Naive B cell (primary cell): ENCODE measurements around the gene THAP8. TPM values are rescaled to one million over a fixed set of nuclear protein-coding genes. Genes with fewer than 3 reads are reported as not detected.

Experiments
- ATAC-seq, 2 donors: fragments of 150-1000 bp; cut with Tn5 transposase; 2 replicates each; pipeline ENCODE4 v1.10.0; 2021; ENCODE audit warnings: low read depth in 2 of 2, mild to moderate bottlenecking in 2 of 2, moderate library complexity in 2 of 2
- DNase-seq: peaks from one replicate; pipeline ENCODE4 v3.0.0; 2022
- H3K27ac Mint-ChIP-seq, 6 donors: one replicate each; pipeline ENCODE4 v1.8.0; 2020 to 2022; ENCODE audit warnings: mild to moderate bottlenecking in 6 of 6, mixed read lengths in 6 of 6, moderate library complexity in 5 of 6, inconsistent platforms in 2 of 6
- H3K27me3 Mint-ChIP-seq, 3 donors: one replicate each; pipeline ENCODE4 v1.8.0; 2021 to 2022; ENCODE audit warnings: mixed read lengths in 3 of 3, mild to moderate bottlenecking in 1 of 3
- H3K36me3 Mint-ChIP-seq, 2 donors: one replicate each; pipeline ENCODE4 v1.8.0; 2020 to 2022; ENCODE audit warnings: mixed read lengths in 2 of 2, inconsistent platforms in 1 of 2, mild to moderate bottlenecking in 1 of 2
- H3K4me1 Mint-ChIP-seq, 3 donors: one replicate each; pipeline ENCODE4 v1.8.0; 2020 to 2022; ENCODE audit warnings: mixed read lengths in 3 of 3, inconsistent platforms in 1 of 3, mild to moderate bottlenecking in 1 of 3, moderate library complexity in 1 of 3
- H3K4me3 Mint-ChIP-seq, 8 donors: one replicate each; pipeline ENCODE4 v1.8.0; 2020 to 2022; ENCODE audit warnings: mild to moderate bottlenecking in 8 of 8, mixed read lengths in 8 of 8, moderate library complexity in 8 of 8, inconsistent platforms in 2 of 8
- H3K9me3 Mint-ChIP-seq, 7 donors: one replicate each; pipeline ENCODE4 v1.8.0; 2020 to 2022; ENCODE audit warnings: mixed read lengths in 7 of 7, mild to moderate bottlenecking in 5 of 7, inconsistent platforms in 2 of 7, moderate library complexity in 1 of 7
- polyA plus RNA-seq, 6 donors: library from polyadenylated mRNA; unstranded; fragments of 300-500 nt; fragmentation: Illumina TruSeq; gene quantifications; one replicate each; pipeline ENCODE4 v1.2.3, GENCODE V29; 2021; ENCODE audit warnings: low read depth in 6 of 6

THAP8 gene
- polyA plus RNA-seq: 1 to 10 TPM; 1.4 to 7.3 (median 3.6) TPM

- no peaks in the 10 kb centered on the region for H3K36me3 Mint-ChIP-seq
- peak; percentile 100 for DNase-seq
- peak; percentile 80 to 82 for ATAC-seq
- no peaks in the 10 kb centered on the region for H3K9me3 Mint-ChIP-seq
- H3K4me1 Mint-ChIP-seq: peaks cover 15 to 35% (median 26%) of the 10 kb centered on the region in 3 donors
- H3K4me3 Mint-ChIP-seq: peak within 1 kb of the TSS; percentile 86 to 100 (median 98)
- H3K27ac Mint-ChIP-seq: peak within 1 kb of the TSS; percentile 94 to 100 (median 100)
- no peaks in the 10 kb centered on the region for H3K27me3 Mint-ChIP-seq
These were observed at the start of gene THAP8 for GRCh38 chr19:36054119-36054732. Gene THAP8 (minus strand): TSS chr19:36054285. CDS start chr19:36054217, 68 bp downstream.

- Mint-ChIP-seq H3K27ac (peak overlapping the region in 1 of 6 donors; percentile 24), H3K9me3 (no peaks in the 10 kb centered on the region), H3K4me3 (no peak overlapping the region), H3K36me3 (no peaks in the 10 kb centered on the region), H3K4me1 (peaks cover 0 to 3% (median 0%) of the 10 kb centered on the region in 3 donors), H3K27me3 (no peaks in the 10 kb centered on the region)
- DNase-seq (no peak), ATAC-seq (no peak)
These were observed 49.0 kb upstream of the THAP8 start for GRCh38 chr19:36103040-36103626.

GRCh38 chr19:36101550-36102327, 47.7 kb upstream of the THAP8 start:
- Mint-ChIP-seq H3K27me3 (no peaks in the 10 kb centered on the region), H3K36me3 (no peaks in the 10 kb centered on the region), H3K9me3 (no peaks in the 10 kb centered on the region), H3K27ac (no peak overlapping the region), H3K4me3 (no peak overlapping the region), H3K4me1 (peaks cover 0 to 3% (median 0%) of the 10 kb centered on the region in 3 donors)
- ATAC-seq: no peak
- DNase-seq: no peak

- H3K4me3 Mint-ChIP-seq: peak overlapping the region in 1 of 8 donors; percentile 29
- no peak for ATAC-seq
- H3K27me3 Mint-ChIP-seq: no peaks in the 10 kb centered on the region
- DNase-seq: no peak
- no peak overlapping the region for H3K27ac Mint-ChIP-seq
- H3K4me1 Mint-ChIP-seq: no peaks in the 10 kb centered on the region
- H3K9me3 Mint-ChIP-seq: no peaks in the 10 kb centered on the region
- no peaks in the 10 kb centered on the region for H3K36me3 Mint-ChIP-seq
These were observed 46.4 kb upstream of the THAP8 start for GRCh38 chr19:36100476-36100875.

- peak overlapping the region in 1 of 6 donors; percentile 24 for H3K27ac Mint-ChIP-seq
- H3K27me3 Mint-ChIP-seq: no peaks in the 10 kb centered on the region
- H3K9me3 Mint-ChIP-seq: no peaks in the 10 kb centered on the region
- DNase-seq (no peak), ATAC-seq (no peak)
- H3K36me3 Mint-ChIP-seq: no peaks in the 10 kb centered on the region
- H3K4me1 Mint-ChIP-seq: no peaks in the 10 kb centered on the region
- H3K4me3 Mint-ChIP-seq: no peak overlapping the region
These were observed 45.2 kb upstream of the THAP8 start for GRCh38 chr19:36099166-36099785.

GRCh38 chr19:36097036-36097435, 43.0 kb upstream of the THAP8 start:
- Mint-ChIP-seq H3K36me3 (no peaks in the 10 kb centered on the region), H3K4me3 (no peak overlapping the region), H3K27me3 (no peaks in the 10 kb centered on the region), H3K27ac (no peak overlapping the region), H3K9me3 (no peaks in the 10 kb centered on the region), H3K4me1 (no peaks in the 10 kb centered on the region)
- no peak for ATAC-seq
- no peak for DNase-seq

- no peak for ATAC-seq
- Mint-ChIP-seq H3K9me3 (no peaks in the 10 kb centered on the region), H3K4me1 (no peaks in the 10 kb centered on the region), H3K27me3 (no peaks in the 10 kb centered on the region), H3K27ac (peak overlapping the region in 2 of 6 donors; percentile 6 to 58), H3K4me3 (no peak overlapping the region), H3K36me3 (no peaks in the 10 kb centered on the region)
- DNase-seq: no peak
These were observed 39.6 kb upstream of the THAP8 start for GRCh38 chr19:36093687-36094086.

- H3K4me3 Mint-ChIP-seq: no peak overlapping the region
- no peak for ATAC-seq
- H3K27ac Mint-ChIP-seq: peak overlapping the region in 2 of 6 donors; percentile 4 to 47
- no peaks in the 10 kb centered on the region for H3K4me1 Mint-ChIP-seq
- H3K36me3 Mint-ChIP-seq: no peaks in the 10 kb centered on the region
- no peaks in the 10 kb centered on the region for H3K9me3 Mint-ChIP-seq
- DNase-seq: no peak
- no peaks in the 10 kb centered on the region for H3K27me3 Mint-ChIP-seq
These were observed 39.1 kb upstream of the THAP8 start for GRCh38 chr19:36093146-36093662.

GRCh38 chr19:36092566-36092965, 38.5 kb upstream of the THAP8 start:
- Mint-ChIP-seq H3K4me1 (no peaks in the 10 kb centered on the region), H3K9me3 (no peaks in the 10 kb centered on the region), H3K4me3 (no peak overlapping the region), H3K27ac (peak overlapping the region in 1 of 6 donors; percentile 44), H3K27me3 (no peaks in the 10 kb centered on the region), H3K36me3 (no peaks in the 10 kb centered on the region)
- DNase-seq: no peak
- ATAC-seq: no peak

- no peaks in the 10 kb centered on the region for H3K4me1 Mint-ChIP-seq
- peak overlapping the region in 1 of 6 donors; percentile 62 for H3K27ac Mint-ChIP-seq
- H3K36me3 Mint-ChIP-seq: no peaks in the 10 kb centered on the region
- no peaks in the 10 kb centered on the region for H3K9me3 Mint-ChIP-seq
- no peaks in the 10 kb centered on the region for H3K27me3 Mint-ChIP-seq
- no peak overlapping the region for H3K4me3 Mint-ChIP-seq
- ATAC-seq: no peak
- no peak for DNase-seq
These were observed 37.0 kb upstream of the THAP8 start for GRCh38 chr19:36090910-36091695.

- ATAC-seq (no peak), DNase-seq (no peak)
- H3K27me3 Mint-ChIP-seq: no peaks in the 10 kb centered on the region
- no peaks in the 10 kb centered on the region for H3K9me3 Mint-ChIP-seq
- H3K4me1 Mint-ChIP-seq: no peaks in the 10 kb centered on the region
- H3K27ac Mint-ChIP-seq: peak overlapping the region in 1 of 6 donors; percentile 58
- H3K4me3 Mint-ChIP-seq: no peak overlapping the region
- no peaks in the 10 kb centered on the region for H3K36me3 Mint-ChIP-seq
These were observed 35.8 kb upstream of the THAP8 start for GRCh38 chr19:36089847-36090246.

- no peaks in the 10 kb centered on the region for H3K36me3 Mint-ChIP-seq
- H3K4me1 Mint-ChIP-seq: no peaks in the 10 kb centered on the region
- no peaks in the 10 kb centered on the region for H3K9me3 Mint-ChIP-seq
These were observed 32.2 kb upstream of the THAP8 start for GRCh38 chr19:36086326-36086725.

More at GRCh38 chr19:36086326-36086725, 32.2 kb upstream of the THAP8 start:
- no peak overlapping the region for H3K4me3 Mint-ChIP-seq
- no peak overlapping the region for H3K27ac Mint-ChIP-seq
- H3K27me3 Mint-ChIP-seq: no peaks in the 10 kb centered on the region
- no peak for DNase-seq
- ATAC-seq: no peak
